NCI-H1436 treated with DMSO at 0.1 percent for 48 hours (cell line): ENCODE measurements around the gene ZNF772.
A peak's percentile ranks its signal among the peaks of the same experiment; 100 is the strongest.

Experiments used
- DNase-seq: peaks from one replicate; lab custom pipeline; 2025; lab: John Stamatoyannopoulos, UW

Gene ZNF772

GRCh38 chr19:57435062-57435978, 42.0 kb downstream of the ZNF772 start, which contains the start of gene ZNF749:
Gene ZNF749 (plus strand): TSS chr19:57435325. CDS start chr19:57435579, 254 bp downstream.
- peak; percentile 99 for DNase-seq

GRCh38 chr19:57434386-57435061, 42.8 kb downstream of the ZNF772 start:
- no peak for DNase-seq

DNA sequence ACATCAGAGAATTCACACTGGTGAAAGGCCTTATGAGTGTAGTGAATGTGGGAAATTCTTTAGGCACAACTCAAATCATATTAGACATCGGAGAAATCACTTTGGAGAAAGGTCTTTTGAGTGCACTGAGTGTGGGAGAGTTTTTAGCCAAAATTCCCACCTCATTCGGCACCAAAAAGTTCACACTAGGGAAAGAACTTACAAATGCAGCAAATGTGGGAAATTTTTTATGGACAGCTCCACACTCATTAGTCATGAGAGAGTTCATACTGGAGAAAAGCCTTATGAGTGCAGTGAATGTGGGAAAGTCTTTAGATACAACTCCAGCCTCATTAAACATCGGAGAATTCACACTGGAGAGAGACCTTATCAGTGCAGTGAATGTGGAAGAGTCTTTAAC, 56.3 kb downstream of the ZNF772 start:
- no peak for DNase-seq

GRCh38 chr19:57419439-57419838, 57.9 kb downstream of the ZNF772 start:
- no peak for DNase-seq
